ENCODE data around the gene SP5. TPM values are rescaled to one million over a fixed set of nuclear protein-coding genes. Genes with fewer than 3 reads are reported as not detected.

SP5 gene
- total RNA-seq, 2 donors from 2014 or later: 60.3 to 103 TPM

- H3K27ac Mint-ChIP-seq: no peak overlapping the region
- H3K27ac ChIP-seq (ENCODE audit: low read depth, low read length): no peak overlapping the region
- H3K4me3 Mint-ChIP-seq: no peak overlapping the region
- 92 to 93% methylated on average over 7 of the region's 7 CpGs for WGBS, 2 experiments (ENCODE audit: insufficient coverage in 1 of 2, insufficient read length in 1 of 2)
- no peaks in the 10 kb centered on the region for H3K36me3 ChIP-seq (ENCODE audit: control insufficient read depth, insufficient read depth, low read length)
- no peaks in the 10 kb centered on the region for H3K27me3 ChIP-seq (ENCODE audit: control insufficient read depth, insufficient read depth, low read length, poor library complexity, severe bottlenecking)
- no peak for TF ChIP-seq CTCF (conservative IDR thresholded peaks at IDR 0.05)
- no peak for DNase-seq
- H3K4me1 ChIP-seq (ENCODE audit: control insufficient read depth, insufficient read depth, low read length): peaks cover 2% of the 10 kb centered on the region
- H3K4me1 Mint-ChIP-seq: peaks cover 32% of the 10 kb centered on the region
- peaks cover 3% of the 10 kb centered on the region for H3K36me3 Mint-ChIP-seq (ENCODE audit: low read depth)
- no peaks in the 10 kb centered on the region for H3K27me3 Mint-ChIP-seq (ENCODE audit: insufficient read depth)
- peaks cover 6% of the 10 kb centered on the region for H3K9me3 ChIP-seq (ENCODE audit: control insufficient read depth, low read length)
- H3K9me3 Mint-ChIP-seq: peaks cover 9% of the 10 kb centered on the region
- no peak overlapping the region for H3K9ac ChIP-seq (ENCODE audit: extremely low read depth, low read length, poor library complexity, severe bottlenecking)
- no peak overlapping the region for H3K4me3 ChIP-seq (ENCODE audit: low read length)
Measured at GRCh38 chr2:170762760-170763159, 47.6 kb downstream of the SP5 start.

DNA sequence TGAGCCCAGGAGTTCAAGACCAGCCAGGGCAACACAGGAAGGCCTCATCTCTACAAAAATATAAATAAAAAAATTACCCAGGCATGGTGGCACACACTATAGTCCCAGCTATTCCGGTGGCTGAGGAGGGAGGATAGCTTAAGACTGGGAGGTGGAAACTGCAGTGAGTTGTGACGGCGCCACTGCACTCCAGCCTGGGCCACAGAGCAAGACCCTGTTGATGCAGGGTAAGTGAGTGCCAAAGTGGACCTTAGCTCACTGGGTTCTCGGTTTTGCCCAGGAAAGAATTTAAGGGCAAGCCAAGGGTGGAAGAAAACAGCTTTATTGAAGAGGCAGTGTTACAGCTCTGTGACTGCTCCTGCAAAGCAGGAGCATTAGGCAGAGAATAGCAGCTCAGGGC is 48.1 kb downstream of the SP5 start:
- 93% methylated on average over 4 of the region's 4 CpGs for WGBS, 2 experiments (ENCODE audit: insufficient coverage in 1 of 2, insufficient read length in 1 of 2)

GRCh38 chr2:170764880-170765261 is 49.7 kb downstream of the SP5 start:
- H3K9ac ChIP-seq (ENCODE audit: extremely low read depth, low read length, poor library complexity, severe bottlenecking): peak overlapping the region; percentile 18
- no peak for DNase-seq
- no peaks in the 10 kb centered on the region for H3K27me3 ChIP-seq (ENCODE audit: control insufficient read depth, insufficient read depth, low read length, poor library complexity, severe bottlenecking)
- H3K9me3 ChIP-seq (ENCODE audit: control insufficient read depth, low read length): peaks cover 6% of the 10 kb centered on the region
- H3K36me3 ChIP-seq (ENCODE audit: control insufficient read depth, insufficient read depth, low read length): no peaks in the 10 kb centered on the region
- Mint-ChIP-seq H3K9me3 (peaks cover 4% of the 10 kb centered on the region), H3K27me3 (ENCODE audit: insufficient read depth) (no peaks in the 10 kb centered on the region), H3K4me3 (peak overlapping the region; percentile 28), H3K27ac (peak overlapping the region; percentile 91), H3K36me3 (ENCODE audit: low read depth) (peaks cover under 1% of the 10 kb centered on the region), H3K4me1 (peaks cover 42% of the 10 kb centered on the region)
- no peak overlapping the region for H3K27ac ChIP-seq (ENCODE audit: low read depth, low read length)
- no peak for TF ChIP-seq CTCF (conservative IDR thresholded peaks at IDR 0.05)
- WGBS, 2 experiments (ENCODE audit: insufficient coverage in 1 of 2, insufficient read length in 1 of 2): 0% methylated on average over 2 of the region's 2 CpGs; no CpG with 5 or more reads in 1 of the 2 experiments
- peak overlapping the region; percentile 67 for H3K4me3 ChIP-seq (ENCODE audit: low read length)
- peaks cover 2% of the 10 kb centered on the region for H3K4me1 ChIP-seq (ENCODE audit: control insufficient read depth, insufficient read depth, low read length)

More for the DNA sequence above, 48.1 kb downstream of the SP5 start:
- peaks cover 6% of the 10 kb centered on the region for H3K9me3 ChIP-seq (ENCODE audit: control insufficient read depth, low read length)
- H3K27ac Mint-ChIP-seq: no peak overlapping the region
- no peak overlapping the region for H3K9ac ChIP-seq (ENCODE audit: extremely low read depth, low read length, poor library complexity, severe bottlenecking)
- H3K4me1 Mint-ChIP-seq: peaks cover 36% of the 10 kb centered on the region
- H3K4me3 Mint-ChIP-seq: no peak overlapping the region
- no peak overlapping the region for H3K27ac ChIP-seq (ENCODE audit: low read depth, low read length)
- H3K27me3 ChIP-seq (ENCODE audit: control insufficient read depth, insufficient read depth, low read length, poor library complexity, severe bottlenecking): no peaks in the 10 kb centered on the region
- peaks cover 9% of the 10 kb centered on the region for H3K9me3 Mint-ChIP-seq
- peaks cover 2% of the 10 kb centered on the region for H3K4me1 ChIP-seq (ENCODE audit: control insufficient read depth, insufficient read depth, low read length)
- no peaks in the 10 kb centered on the region for H3K36me3 ChIP-seq (ENCODE audit: control insufficient read depth, insufficient read depth, low read length)
- H3K4me3 ChIP-seq (ENCODE audit: low read length): no peak overlapping the region
- peaks cover 3% of the 10 kb centered on the region for H3K36me3 Mint-ChIP-seq (ENCODE audit: low read depth)
- H3K27me3 Mint-ChIP-seq (ENCODE audit: insufficient read depth): no peaks in the 10 kb centered on the region
- no peak for DNase-seq
- no peak for TF ChIP-seq CTCF (conservative IDR thresholded peaks at IDR 0.05)

All from endodermal cell (in vitro differentiated cells).